B cell (primary cell): ENCODE results near the gene AXIN1. TPM values are rescaled to one million over a fixed set of nuclear protein-coding genes. Genes with fewer than 3 reads are reported as not detected.
"Not testable (repeated sequence)": the region's sequence is repeated elsewhere in the genome, so short reads cannot be mapped to it uniquely, and the experiment has no call there.

Experiments
- ATAC-seq: fragments of 200-7000 bp; cut with Tn5 transposase; one replicate; pipeline ENCODE4 v1.10.0; 2021; ENCODE audit warnings: low read depth, mild to moderate bottlenecking, moderate number of reproducible peaks, moderate library complexity
- CTCF ChIA-PET: fragments of 350-600 bp; sonication (Branson Sonifier 250); formaldehyde crosslinking; loops from one replicate; lab custom pipeline; 2021; ENCODE audit warnings: antibody characterized with exemption, inconsistent platforms; lab: Charles Lee
- POLR2A ChIA-PET: fragments of 350-600 bp; sonication (Branson Sonifier 250); formaldehyde crosslinking; loops from one replicate; lab custom pipeline; 2021; ENCODE audit warnings: antibody characterized with exemption; lab: Charles Lee
- DNase-seq: peaks from one replicate; pipeline ENCODE4 v3.0.0; 2013
- H2AFZ ChIP-seq: 2 replicates; pipeline ENCODE4 v1.6.1; 2012; ENCODE audit warnings: mild to moderate bottlenecking, low read depth, low read length; ENCODE audit not compliant: insufficient read depth, poor library complexity, severe bottlenecking
- H3K27ac ChIP-seq, 2 donors: 1 replicate in 1 of 2; 2 replicates in 1 of 2; pipeline ENCODE4 v1.5.1; 2012 to 2013; ENCODE audit warnings: low read length in 2 of 2, mild to moderate bottlenecking in 2 of 2, moderate library complexity in 1 of 2
- H3K27me3 ChIP-seq, 4 experiments: fragments of 200-600 bp in 1 of 4; sonication (generic) in 1 of 4; replicated peaks in 1 of 4; 1 replicate in 2 of 4; 2 replicates in 2 of 4; pipeline versions ENCODE4 v1.6.1 to v1.7.0; 2013 to 2016; ENCODE audit warnings: low read length in 3 of 4, mild to moderate bottlenecking in 2 of 4, mixed read lengths in 1 of 4, moderate library complexity in 1 of 4; ENCODE audit not compliant: insufficient read depth in 4 of 4, control insufficient read depth in 3 of 4; ENCODE audit errors: control extremely low read depth in 1 of 4
- H3K36me3 ChIP-seq, 2 experiments: replicated peaks in 1 of 2; 1 replicate in 1 of 2; 2 replicates in 1 of 2; pipeline versions ENCODE4 v1.6.1 to v1.7.1; 2013; ENCODE audit warnings: low read length in 1 of 2; ENCODE audit not compliant: insufficient read depth in 2 of 2, control insufficient read depth in 1 of 2; ENCODE audit errors: control extremely low read depth in 1 of 2, extremely low read depth in 1 of 2
- H3K4me1 ChIP-seq, 2 donors: fragments of 200-600 bp in 1 of 2; sonication (generic) in 1 of 2; 1 replicate in 1 of 2; 2 replicates in 1 of 2; pipeline versions ENCODE4 v1.5.1 to v1.6.1; 2013 to 2017; ENCODE audit warnings: low read length in 2 of 2; ENCODE audit not compliant: control insufficient read depth in 2 of 2, insufficient read depth in 2 of 2
- H3K4me2 ChIP-seq: replicated peaks from 2 replicates; pipeline ENCODE3; 2012; ENCODE audit warnings: mild to moderate bottlenecking, low read depth, low read length; ENCODE audit not compliant: poor library complexity, severe bottlenecking
- H3K4me3 ChIP-seq, 5 experiments: fragments of 200-600 bp in 1 of 5; sonication (generic) in 1 of 5; 1 replicate in 3 of 5; 2 replicates in 2 of 5; pipeline versions ENCODE4 v1.5.1 to v1.7.0; 2011 to 2016; ENCODE audit warnings: low read length in 4 of 5, mild to moderate bottlenecking in 4 of 5, low read depth in 2 of 5, control low read depth in 1 of 5, moderate library complexity in 1 of 5; ENCODE audit not compliant: insufficient read depth in 1 of 5; ENCODE audit errors: control extremely low read depth in 1 of 5, extremely low read depth in 1 of 5
- H3K79me2 ChIP-seq: fragments of 200-600 bp; sonication (generic); one replicate; pipeline ENCODE4 v1.6.0; 2016; ENCODE audit warnings: low read length; ENCODE audit not compliant: control insufficient read depth, insufficient read depth
- H3K9ac ChIP-seq: fragments of 200-600 bp; sonication (generic); 2 replicates; pipeline ENCODE4 v1.6.1; 2017; ENCODE audit warnings: mild to moderate bottlenecking, low read length, moderate library complexity
- H3K9me3 ChIP-seq, 3 donors: one replicate each; pipeline versions ENCODE4 v1.6.1 to v1.7.1; 2013; ENCODE audit warnings: low read length in 2 of 3; ENCODE audit not compliant: control insufficient read depth in 2 of 3, insufficient read depth in 1 of 3; ENCODE audit errors: control extremely low read depth in 1 of 3
- H4K20me1 ChIP-seq: 2 replicates; pipeline ENCODE4 v1.6.0; 2012; ENCODE audit warnings: mild to moderate bottlenecking, low read length; ENCODE audit not compliant: insufficient read depth, control insufficient read depth, poor library complexity, severe bottlenecking
- H3K27ac Mint-ChIP-seq: one replicate; pipeline ENCODE4 v1.8.0; 2021; ENCODE audit warnings: mixed read lengths
- H3K27me3 Mint-ChIP-seq: one replicate; pipeline ENCODE4 v1.8.0; 2021; ENCODE audit warnings: mixed read lengths
- H3K4me1 Mint-ChIP-seq: one replicate; pipeline ENCODE4 v1.8.0; 2021; ENCODE audit warnings: mixed read lengths
- H3K4me3 Mint-ChIP-seq: one replicate; pipeline ENCODE4 v1.8.0; 2021; ENCODE audit warnings: mixed read lengths
- H3K9me3 Mint-ChIP-seq: one replicate; pipeline ENCODE4 v1.8.0; 2022; ENCODE audit warnings: mixed read lengths; ENCODE audit not compliant: insufficient read depth
- CTCF ChIP-seq: fragments of 200-600 bp; IDR thresholded peaks from one replicate; pipeline ENCODE4 v1.8.0; 2022; ENCODE audit warnings: antibody characterized with exemption, mild to moderate bottlenecking
- EZH2 ChIP-seq: IDR thresholded peaks from 2 replicates; pipeline ENCODE4 v1.6.1; 2012; ENCODE audit warnings: borderline replicate concordance, low read depth, mild to moderate bottlenecking, moderate library complexity, low read length; ENCODE audit not compliant: insufficient read depth, poor library complexity, severe bottlenecking
- WGBS: methylation state at CpG from one replicate; pipeline ENCODE4 v1.1.5; 2013; ENCODE audit warnings: missing lambda C conversion rate; ENCODE audit not compliant: insufficient coverage; 5-methylcytosine and 5-hydroxymethylcytosine counted together
- intact Hi-C: fragments of 100-400 bp; cut with micrococcal nuclease; formaldehyde crosslinking; loops from one replicate; pipeline ENCODE4 v1.10.0; 2022
- polyA plus RNA-seq: library from polyadenylated mRNA; depleted of rRNA; stranded (reverse); fragments of >200 nt; gene quantifications from 2 replicates; pipeline ENCODE4 v1.2.3, GENCODE V29; 2012
- total RNA-seq, 2 donors: library from RNA; stranded (reverse); fragments of 120-200 nt in 1 of 2; gene quantifications; 1 replicate in 1 of 2; 2 replicates in 1 of 2; pipeline versions ENCODE4 v1.2.3 to v1.2.4, GENCODE V29; 2013 to 2022

Gene AXIN1
- total and polyA plus RNA-seq, 2 donors (not counting 1 experiment from before 2014, with no cell fraction given), result 39.0 to 40.8 TPM

GRCh38 chr16:345772-346171 is 6.8 kb downstream of the AXIN1 start:
- Histone ChIP-seq H4K20me1 (peaks cover 86% of the 10 kb centered on the region), H3K36me3 (peaks cover 5 to 32% of the 10 kb centered on the region in 2 experiments), H3K4me1 (peaks cover 8 to 17% of the 10 kb centered on the region in 2 donors), H3K9me3 (no peaks in the 10 kb centered on the region), H3K27ac (no peak overlapping the region), H3K4me3 (no peak overlapping the region), H3K4me2 (no peak overlapping the region), H3K9ac (no peak overlapping the region), H3K27me3 (no peaks in the 10 kb centered on the region), H3K79me2 (peaks cover 95% of the 10 kb centered on the region), H2AFZ (no peak overlapping the region)
- no peak for DNase-seq
- Mint-ChIP-seq H3K4me1 (peaks cover 45% of the 10 kb centered on the region), H3K4me3 (no peak overlapping the region), H3K9me3 (no peaks in the 10 kb centered on the region), H3K27ac (no peak overlapping the region), H3K27me3 (no peaks in the 10 kb centered on the region)
- intact Hi-C loops, result no loop called here
- ChIA-PET POLR2A (no interaction called here), CTCF (no interaction called here)
- WGBS, result 96% methylated on average over 9 of the region's 11 CpGs
- TF ChIP-seq EZH2, result no peak
- no peak for TF ChIP-seq CTCF
- ATAC-seq, result no peak

DNA sequence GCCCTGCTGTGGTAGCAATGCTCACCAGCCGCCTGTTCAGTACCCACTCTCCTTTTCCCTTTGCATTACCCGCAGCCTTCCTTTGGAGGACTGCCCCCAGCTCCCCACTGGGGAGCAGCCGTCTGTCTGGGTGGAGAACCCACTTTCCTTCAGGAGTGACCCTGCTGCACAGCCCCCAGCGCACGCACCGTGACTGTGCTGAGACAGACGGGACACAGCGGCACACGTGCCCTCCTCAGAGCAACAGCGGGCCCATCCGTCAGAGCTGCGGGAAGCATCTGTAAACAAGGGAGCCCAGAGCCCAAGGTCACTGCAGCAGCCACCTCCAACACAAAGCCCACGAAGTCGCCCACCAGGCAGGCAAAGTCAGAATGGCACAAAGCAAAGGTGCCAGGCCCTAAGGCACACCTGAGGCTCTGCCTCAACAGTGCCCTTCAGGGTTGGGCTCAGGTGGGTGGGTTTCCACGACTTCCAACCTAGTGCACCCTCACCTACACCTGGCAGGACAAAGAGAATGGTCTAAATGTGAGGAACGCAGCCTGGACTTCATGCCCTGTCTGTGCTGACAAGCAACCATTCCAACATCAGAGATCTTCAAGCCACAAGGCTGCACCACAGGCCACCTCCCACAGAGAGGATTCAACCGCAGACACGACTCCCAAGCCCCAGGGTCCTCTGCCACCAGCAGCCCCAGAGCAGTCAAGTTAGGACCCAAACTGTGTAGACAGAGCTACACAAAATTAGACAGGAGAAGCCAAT is 9.9 kb downstream of the AXIN1 start:
- CTCF ChIA-PET, result interaction anchor here (1.2 kb wide), 1 partner anchor 9 kb away, joined by 3 read pairs; no protein-coding TSS in a partner anchor
- no peak overlapping the region for H2AFZ ChIP-seq
- no peaks in the 10 kb centered on the region for H3K27me3 ChIP-seq
- H3K4me1 ChIP-seq, result peaks cover 12 to 28% of the 10 kb centered on the region in 2 donors
- no peak overlapping the region for H3K4me3 ChIP-seq
- no peak overlapping the region for H3K4me3 Mint-ChIP-seq
- H3K4me2 ChIP-seq, result no peak overlapping the region
- POLR2A ChIA-PET, result no interaction called here
- peaks cover 95% of the 10 kb centered on the region for H3K79me2 ChIP-seq
- H3K27me3 Mint-ChIP-seq, result no peaks in the 10 kb centered on the region
- no peak overlapping the region for H3K27ac ChIP-seq
- H3K9me3 Mint-ChIP-seq, result no peaks in the 10 kb centered on the region
- intact Hi-C loops, result no loop called here
- peaks cover 5 to 32% of the 10 kb centered on the region in 2 experiments for H3K36me3 ChIP-seq
- H3K9me3 ChIP-seq, result peaks cover 0 to 3% (median 0%) of the 10 kb centered on the region in 3 donors
- 97% methylated on average over 17 of the region's 18 CpGs for WGBS
- DNase-seq (no peak), ATAC-seq (no peak)
- H3K27ac Mint-ChIP-seq, result no peak overlapping the region
- TF ChIP-seq CTCF (no peak), EZH2 (no peak)
- peaks cover 39% of the 10 kb centered on the region for H3K4me1 Mint-ChIP-seq
- peaks cover 85% of the 10 kb centered on the region for H4K20me1 ChIP-seq
- H3K9ac ChIP-seq, result no peak overlapping the region

DNA sequence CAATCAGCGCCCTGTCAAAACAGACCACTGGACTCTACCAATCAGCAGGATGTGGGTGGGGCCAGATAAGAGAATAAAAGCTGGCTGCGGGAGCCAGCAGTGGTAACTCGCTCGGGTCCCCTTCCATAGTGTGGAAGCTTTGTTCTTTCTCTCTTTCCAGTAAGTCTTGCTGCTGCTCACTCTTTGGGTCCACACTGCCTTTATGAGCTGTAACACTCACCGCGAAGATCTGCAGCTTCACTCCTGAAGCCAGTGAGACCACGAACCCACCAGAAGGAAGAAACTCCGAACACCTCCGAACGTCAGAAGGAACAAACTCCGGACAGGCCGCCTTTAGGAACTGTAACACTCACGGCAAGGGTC is 10.6 kb downstream of the AXIN1 start:
- H3K9me3 Mint-ChIP-seq, H3K27me3 Mint-ChIP-seq, H3K9ac ChIP-seq, intact Hi-C loops, H3K4me2 ChIP-seq, H3K27me3 ChIP-seq, DNase-seq, H3K27ac ChIP-seq, H3K4me3 Mint-ChIP-seq, H3K27ac Mint-ChIP-seq, ATAC-seq, POLR2A ChIA-PET, H2AFZ ChIP-seq, H3K4me3 ChIP-seq, H3K9me3 ChIP-seq: not testable (repeated sequence)
- CTCF ChIA-PET, result interaction anchor here (1.2 kb wide), 1 partner anchor 10 kb away, joined by 3 read pairs; no protein-coding TSS in a partner anchor
- peaks cover 12 to 28% of the 10 kb centered on the region in 2 donors for H3K4me1 ChIP-seq
- peaks cover 5 to 32% of the 10 kb centered on the region in 2 experiments for H3K36me3 ChIP-seq
- peaks cover 35% of the 10 kb centered on the region for H3K4me1 Mint-ChIP-seq
- peaks cover 95% of the 10 kb centered on the region for H3K79me2 ChIP-seq
- peaks cover 85% of the 10 kb centered on the region for H4K20me1 ChIP-seq
- 96% methylated on average over 9 of the region's 13 CpGs for WGBS
